Transverse colon (tissue), 4 donors: Measurements from ENCODE around the gene IQSEC2.

Experiments
- EP300 ChIP-seq: sonication (generic); formaldehyde crosslinking; IDR thresholded peaks from one replicate; pipeline ENCODE4 v1.6.1; 2017; ENCODE audit warnings: antibody characterized with exemption, low read depth
- POLR2A ChIP-seq: fragments of 450-650 bp; IDR thresholded peaks from one replicate; pipeline ENCODE4 v1.6.1; 2016; ENCODE audit warnings: antibody characterized with exemption, mild to moderate bottlenecking, moderate library complexity
- POLR2AphosphoS5 ChIP-seq, 3 donors: sonication (generic); formaldehyde crosslinking; IDR thresholded peaks; one replicate each; pipeline ENCODE4 v1.6.1; 2016; ENCODE audit warnings: antibody characterized with exemption in 3 of 3
- TF ChIP-seq, protein P1 (sequence below), 5 experiments: fragments of 200-600 bp in 3 of 5; fragments of 450-650 bp in 2 of 5; sonication (generic) in 3 of 5; IDR thresholded peaks; 1 replicate in 2 of 5; 2 replicates in 3 of 5; pipeline ENCODE4 v1.5.1; 2016 to 2017; ENCODE audit warnings: antibody characterized with exemption in 5 of 5, inconsistent platforms in 3 of 5, mild to moderate bottlenecking in 2 of 5, moderate library complexity in 1 of 5

DNA sequence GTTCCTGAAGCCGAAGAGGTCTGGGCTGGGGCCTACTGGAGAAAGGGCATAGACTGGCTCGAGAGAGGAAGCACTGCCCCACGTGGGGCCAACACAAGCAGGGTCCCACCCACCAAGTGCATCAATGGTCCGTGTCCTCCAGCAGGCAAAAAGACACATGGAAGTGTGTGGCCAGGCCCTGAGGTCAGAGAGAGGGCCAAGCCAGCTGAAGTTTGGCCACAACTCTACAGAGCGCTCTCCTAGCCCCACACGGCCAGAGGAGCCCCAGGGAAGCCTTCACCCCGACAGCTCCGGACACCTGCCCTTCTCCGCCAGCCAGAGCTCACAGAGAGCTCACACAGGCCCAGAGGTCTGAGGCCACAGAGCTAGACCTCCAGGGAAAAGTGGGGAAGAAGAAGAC, 47.8 kb downstream of the IQSEC2 start:
- TF ChIP-seq, protein P1, sequence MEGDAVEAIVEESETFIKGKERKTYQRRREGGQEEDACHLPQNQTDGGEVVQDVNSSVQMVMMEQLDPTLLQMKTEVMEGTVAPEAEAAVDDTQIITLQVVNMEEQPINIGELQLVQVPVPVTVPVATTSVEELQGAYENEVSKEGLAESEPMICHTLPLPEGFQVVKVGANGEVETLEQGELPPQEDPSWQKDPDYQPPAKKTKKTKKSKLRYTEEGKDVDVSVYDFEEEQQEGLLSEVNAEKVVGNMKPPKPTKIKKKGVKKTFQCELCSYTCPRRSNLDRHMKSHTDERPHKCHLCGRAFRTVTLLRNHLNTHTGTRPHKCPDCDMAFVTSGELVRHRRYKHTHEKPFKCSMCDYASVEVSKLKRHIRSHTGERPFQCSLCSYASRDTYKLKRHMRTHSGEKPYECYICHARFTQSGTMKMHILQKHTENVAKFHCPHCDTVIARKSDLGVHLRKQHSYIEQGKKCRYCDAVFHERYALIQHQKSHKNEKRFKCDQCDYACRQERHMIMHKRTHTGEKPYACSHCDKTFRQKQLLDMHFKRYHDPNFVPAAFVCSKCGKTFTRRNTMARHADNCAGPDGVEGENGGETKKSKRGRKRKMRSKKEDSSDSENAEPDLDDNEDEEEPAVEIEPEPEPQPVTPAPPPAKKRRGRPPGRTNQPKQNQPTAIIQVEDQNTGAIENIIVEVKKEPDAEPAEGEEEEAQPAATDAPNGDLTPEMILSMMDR (IDR thresholded peaks at IDR 0.05): no peak
- no peak for TF ChIP-seq EP300
- TF ChIP-seq POLR2A: no peak
- TF ChIP-seq POLR2AphosphoS5 (IDR thresholded peaks at IDR 0.05): no peak
